ENCODE measurements around the gene DFFA.
"Not testable (repeated sequence)": the region's sequence is repeated elsewhere in the genome, so short reads cannot be mapped to it uniquely, and the experiment has no call there.

Gene DFFA

GRCh38 chr1:10504249-10504648 is 31.9 kb upstream of the DFFA start:
- no peak for DNase-seq

- no peak for DNase-seq
Observed at GRCh38 chr1:10502206-10502605, 29.9 kb upstream of the DFFA start.

- DNase-seq: no peak
Observed at GRCh38 chr1:10498231-10498630, 25.9 kb upstream of the DFFA start.

GRCh38 chr1:10497109-10497508 is 24.8 kb upstream of the DFFA start:
- DNase-seq: no peak

- no peak for DNase-seq
Observed at GRCh38 chr1:10495952-10496351, 23.6 kb upstream of the DFFA start.

GRCh38 chr1:10495475-10495817 is 23.1 kb upstream of the DFFA start:
- no peak for DNase-seq

- peak; percentile 56 for DNase-seq
Observed at GRCh38 chr1:10494754-10495474, 22.6 kb upstream of the DFFA start.

- no peak for DNase-seq
Observed at GRCh38 chr1:10494418-10494753, 22.1 kb upstream of the DFFA start.

- no peak for DNase-seq
Observed at GRCh38 chr1:10490286-10490970, 18.1 kb upstream of the DFFA start.

GRCh38 chr1:10489291-10490055 is 17.1 kb upstream of the DFFA start:
- DNase-seq: no peak

GRCh38 chr1:10484521-10484920 is 12.2 kb upstream of the DFFA start:
- no peak for DNase-seq

GRCh38 chr1:10480614-10481013 is 8.3 kb upstream of the DFFA start:
- no peak for DNase-seq

GRCh38 chr1:10479296-10479695 is 7.0 kb upstream of the DFFA start:
- no peak for DNase-seq

GRCh38 chr1:10475510-10475909 is 3.2 kb upstream of the DFFA start:
- DNase-seq: no peak

- peak; percentile 84 for DNase-seq
Observed at GRCh38 chr1:10474613-10475507, 2.5 kb upstream of the DFFA start, which contains the start of gene PEX14. TSS of gene PEX14 (plus strand) at chr1:10474950. CDS start at chr1:10474967, 17 bp downstream.

- not testable (repeated sequence) for DNase-seq
Observed at GRCh38 chr1:10474309-10474612, 1.9 kb upstream of the DFFA start.

GRCh38 chr1:10473145-10473765 is 926 bp upstream of the DFFA start:
- DNase-seq: no peak

GRCh38 chr1:10471411-10472219 is 714 bp downstream of the DFFA start:
- peak; percentile 35 for DNase-seq

- no peak for DNase-seq
Observed at GRCh38 chr1:10470043-10470442, 2.3 kb downstream of the DFFA start.

GRCh38 chr1:10467078-10467477 is 5.3 kb downstream of the DFFA start:
- no peak for DNase-seq

- peak; percentile 79 for DNase-seq
Observed at GRCh38 chr1:10459184-10459583, 13.1 kb downstream of the DFFA start.

- no peak for DNase-seq
Observed at GRCh38 chr1:10457875-10458274, 14.5 kb downstream of the DFFA start.

All from fibroblast of skin of right quadriceps (primary cell).